Measurements from ENCODE around the gene CTNNA3.

CTNNA3 gene

DNA sequence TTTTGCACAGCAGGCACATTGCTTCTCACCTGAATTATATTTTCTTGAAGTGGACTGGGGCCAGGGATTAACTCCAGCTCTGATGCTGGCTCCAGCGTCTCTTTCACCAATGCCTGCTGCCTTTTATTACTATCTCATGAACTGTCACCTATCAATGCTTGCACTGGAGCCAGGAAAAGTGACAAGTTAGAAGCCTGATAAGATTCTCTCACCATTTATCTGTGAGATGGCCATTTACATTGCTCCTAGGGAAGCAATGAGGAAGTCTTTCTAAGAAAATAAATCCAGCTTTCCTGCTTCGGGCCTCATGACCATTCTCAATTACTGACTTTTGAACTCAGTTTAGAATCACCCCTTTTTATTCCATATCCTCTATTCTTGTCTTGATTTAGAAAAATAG lies 818.6 kb downstream of the CTNNA3 start (continued):
- no peak for TF ChIP-seq ZSCAN4 (tag by site-specific recombination; IDR thresholded peaks at IDR 0.05)
- no peak for TF ChIP-seq ZNF843 (tag by site-specific recombination; IDR thresholded peaks at IDR 0.05)
- no peak for TF ChIP-seq ZNF24 (tag by site-specific recombination; IDR thresholded peaks at IDR 0.05)
- no peak for TF ChIP-seq MEIS1 (CRISPR knock-in tag; IDR thresholded peaks at IDR 0.05; ENCODE audit: borderline replicate concordance)

DNA sequence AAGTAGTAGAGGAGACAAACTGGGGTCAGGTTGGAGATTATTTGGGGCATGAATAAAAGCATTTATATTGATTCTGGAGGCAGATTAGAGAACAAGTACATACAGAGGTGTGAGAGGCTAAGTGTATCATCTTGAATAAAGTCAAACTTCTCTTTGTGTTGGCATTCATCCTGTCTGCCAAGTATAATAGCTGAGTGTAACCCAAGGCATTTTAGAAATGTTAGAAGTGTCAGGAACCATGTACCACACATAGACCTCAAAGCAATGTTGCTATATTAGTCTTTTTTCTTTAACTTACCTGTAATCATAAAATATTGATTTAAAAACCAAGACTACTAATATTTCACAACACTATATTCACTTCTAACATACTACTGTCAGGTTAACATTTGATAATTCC lies 826.4 kb downstream of the CTNNA3 start:
- ChIA-PET CTCF (interaction anchor here (0.6 to 0.9 kb wide), 2 partner anchors 14 to 18 kb away, joined by 3 read pairs; no protein-coding TSS in a partner anchor), POLR2A (no interaction called here)

GRCh38 chr10:66862687-66863258 lies 833.2 kb downstream of the CTNNA3 start:
- no peaks in the 10 kb centered on the region for H3K4me1 ChIP-seq (ENCODE audit: control insufficient read depth, insufficient read depth, low read length)
- no peak for TF ChIP-seq ZNF335 (tag by site-specific recombination; conservative IDR thresholded peaks at IDR 0.05)
- TF ChIP-seq ZNF10 (tag by site-specific recombination; IDR thresholded peaks at IDR 0.05), result peak; percentile 87
- POLR2A ChIA-PET, result interaction anchor here (0.5 kb wide), 1 partner anchor 229 kb away, joined by 3 read pairs; no protein-coding TSS in a partner anchor
- H3K4me3 ChIP-seq (ENCODE audit: low read depth, low read length), result no peak overlapping the region
- H3K27ac ChIP-seq (ENCODE audit: extremely low read depth, low read depth, low read length), result no peak overlapping the region
- CTCF ChIA-PET, result interaction anchor here (0.5 kb wide), 1 partner anchor 422 kb away, joined by 3 read pairs; no protein-coding TSS in a partner anchor
- no peaks in the 10 kb centered on the region for H3K9me3 ChIP-seq (ENCODE audit: control insufficient read depth, insufficient read depth, low read depth, low read length)
- no peaks in the 10 kb centered on the region for H3K36me3 ChIP-seq (ENCODE audit: control insufficient read depth in 2 of 2, insufficient read depth in 1 of 2, low read length in 2 of 2)

More for the DNA sequence above, 826.4 kb downstream of the CTNNA3 start:
- Histone ChIP-seq H3K9me3 (ENCODE audit: control insufficient read depth, insufficient read depth, low read depth, low read length) (no peaks in the 10 kb centered on the region), H3K4me3 (ENCODE audit: low read depth, low read length) (no peak overlapping the region), H3K4me1 (ENCODE audit: control insufficient read depth, insufficient read depth, low read length) (no peaks in the 10 kb centered on the region), H3K27ac (ENCODE audit: extremely low read depth, low read depth, low read length) (no peak overlapping the region), H3K36me3 (ENCODE audit: control insufficient read depth in 2 of 2, insufficient read depth in 1 of 2, low read length in 2 of 2) (no peaks in the 10 kb centered on the region)
- no peak for TF ChIP-seq ZNF707 (tag by site-specific recombination; IDR thresholded peaks at IDR 0.05)
- TF ChIP-seq PBX3 (CRISPR knock-in tag; IDR thresholded peaks at IDR 0.05), result no peak
- no peak for TF ChIP-seq ZNF792 (tag by site-specific recombination; IDR thresholded peaks at IDR 0.05)

DNA sequence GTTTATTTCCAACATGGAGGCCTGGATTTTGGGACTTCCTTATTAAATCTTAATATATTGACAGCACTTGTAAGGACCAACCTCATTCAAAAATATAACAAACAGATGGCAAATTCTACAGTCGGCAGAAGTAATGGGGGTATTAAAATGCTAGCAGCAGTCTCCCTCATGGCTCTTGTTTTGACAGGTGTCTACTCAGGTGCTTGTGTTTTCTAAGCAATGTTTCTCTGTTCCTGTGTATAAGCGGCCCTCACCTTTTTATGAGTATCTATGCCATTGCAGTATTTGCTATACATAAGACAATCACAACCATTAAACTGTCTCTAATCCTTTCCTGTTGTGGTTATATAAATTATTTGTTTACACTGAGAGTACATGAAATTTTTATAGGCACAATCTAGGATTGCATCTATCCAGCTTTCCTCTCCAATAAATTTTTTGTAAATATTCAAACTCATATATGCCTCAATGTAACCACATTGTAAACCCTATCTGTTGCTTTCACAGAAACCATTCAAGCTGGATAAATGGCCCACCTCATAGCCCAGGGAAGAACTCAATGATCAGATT lies 835.5 kb downstream of the CTNNA3 start:
- CTCF ChIA-PET, result no interaction called here
- Histone ChIP-seq H3K4me3 (ENCODE audit: low read depth, low read length) (no peak overlapping the region), H3K27ac (ENCODE audit: extremely low read depth, low read depth, low read length) (no peak overlapping the region), H3K9me3 (ENCODE audit: control insufficient read depth, insufficient read depth, low read depth, low read length) (no peaks in the 10 kb centered on the region), H3K4me1 (ENCODE audit: control insufficient read depth, insufficient read depth, low read length) (no peaks in the 10 kb centered on the region), H3K36me3 (ENCODE audit: control insufficient read depth in 2 of 2, insufficient read depth in 1 of 2, low read length in 2 of 2) (no peaks in the 10 kb centered on the region)
- TF ChIP-seq FEZF1 (tag by site-specific recombination; IDR thresholded peaks at IDR 0.05) (no peak), OSR2 (tag by site-specific recombination; IDR thresholded peaks at IDR 0.05) (no peak), ZNF239 (tag by site-specific recombination; IDR thresholded peaks at IDR 0.05) (no peak), ZNF513 (tag by site-specific recombination; IDR thresholded peaks at IDR 0.05) (no peak), ZNF311 (tag by site-specific recombination; IDR thresholded peaks at IDR 0.05; ENCODE audit: borderline replicate concordance) (no peak), ZNF23 (tag by site-specific recombination; IDR thresholded peaks at IDR 0.05; ENCODE audit: borderline replicate concordance) (no peak), ZNF354C (tag by site-specific recombination; IDR thresholded peaks at IDR 0.05; ENCODE audit: borderline replicate concordance, low read depth) (no peak), ZFP41 (tag by site-specific recombination; IDR thresholded peaks at IDR 0.05; ENCODE audit: borderline replicate concordance) (no peak)
- POLR2A ChIA-PET, result no interaction called here
